NOMO-1 treated with dmso at 0.1 percent for 144 hours (cell line): Measurements from ENCODE around the gene ADAMTS19.

Source experiments
- DNase-seq: peaks from one replicate; lab custom pipeline; 2025; ENCODE audit not compliant: unreplicated experiment; lab: John Stamatoyannopoulos, UW

ADAMTS19 gene

DNA sequence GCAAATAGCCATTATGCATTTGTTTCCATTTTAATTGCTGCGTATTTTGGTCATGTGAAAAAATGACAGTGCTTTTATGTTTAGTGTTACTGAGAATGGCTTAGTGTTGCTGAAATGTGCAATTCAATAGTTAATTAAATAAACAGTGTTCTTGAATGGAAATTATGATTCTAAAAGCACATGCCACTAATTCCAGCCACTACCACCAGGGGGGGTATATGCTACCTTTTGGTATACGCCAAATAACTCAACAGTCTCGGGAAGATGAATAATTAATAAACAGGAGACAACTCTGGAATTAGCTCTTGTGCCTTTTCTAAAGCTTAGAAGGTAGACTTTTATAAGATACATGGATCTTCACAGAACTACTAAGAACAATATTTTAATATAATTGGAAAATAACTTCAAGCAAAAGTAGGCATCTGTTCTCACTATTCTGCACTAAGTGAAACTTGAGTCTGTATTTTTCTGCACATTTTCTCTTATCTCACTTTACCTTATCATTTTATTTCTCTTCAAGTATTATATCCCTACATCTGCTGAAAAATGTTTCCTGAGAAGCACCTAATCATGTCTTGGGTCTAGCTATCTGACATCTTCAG, 204.3 kb downstream of the ADAMTS19 start:
- no peak for DNase-seq

DNA sequence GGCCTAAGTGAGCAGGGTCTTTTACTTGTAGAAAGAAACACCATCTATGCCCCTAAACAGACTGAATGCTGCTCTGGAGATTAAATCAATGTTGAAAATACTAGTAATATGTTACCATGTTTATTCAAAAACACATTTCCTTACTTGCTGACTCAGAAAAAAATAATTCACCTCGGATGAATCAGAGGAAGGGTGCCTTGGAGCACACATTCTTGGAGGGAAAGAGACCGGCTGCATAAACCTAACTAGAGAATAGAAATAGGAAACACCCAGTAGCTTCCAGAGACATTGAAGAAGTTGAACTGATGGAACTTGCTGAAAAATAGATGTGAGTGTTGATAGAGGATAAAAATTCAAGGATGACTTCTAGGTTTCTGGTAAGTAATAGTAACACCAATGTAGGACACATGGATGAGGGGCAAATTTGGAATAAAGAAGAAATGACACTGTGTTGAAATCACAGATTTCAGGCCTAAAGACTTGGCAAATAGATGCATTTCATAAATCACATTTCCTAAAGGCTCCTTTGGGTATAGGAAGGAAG, 210.9 kb downstream of the ADAMTS19 start:
- no peak for DNase-seq

GRCh38 chr5:129672006-129672405, 211.9 kb downstream of the ADAMTS19 start:
- DNase-seq, result no peak

DNA sequence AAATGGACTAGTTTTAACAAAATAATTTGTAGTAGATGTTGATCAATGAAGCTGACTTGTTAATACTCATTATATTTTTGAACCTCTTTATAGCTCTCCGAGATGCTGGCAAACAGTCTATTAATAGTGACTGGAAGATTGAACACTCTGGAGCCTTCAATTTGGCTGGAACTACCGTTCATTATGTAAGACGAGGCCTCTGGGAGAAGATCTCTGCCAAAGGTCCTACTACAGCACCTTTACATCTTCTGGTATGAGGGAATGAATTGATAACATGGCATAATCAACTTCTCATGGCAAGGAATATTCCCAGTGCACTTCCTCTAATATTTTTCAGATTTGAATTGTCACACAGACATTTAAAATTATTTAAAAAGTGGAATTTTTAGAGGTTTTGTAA, 219.6 kb downstream of the ADAMTS19 start:
- DNase-seq, result no peak

DNA sequence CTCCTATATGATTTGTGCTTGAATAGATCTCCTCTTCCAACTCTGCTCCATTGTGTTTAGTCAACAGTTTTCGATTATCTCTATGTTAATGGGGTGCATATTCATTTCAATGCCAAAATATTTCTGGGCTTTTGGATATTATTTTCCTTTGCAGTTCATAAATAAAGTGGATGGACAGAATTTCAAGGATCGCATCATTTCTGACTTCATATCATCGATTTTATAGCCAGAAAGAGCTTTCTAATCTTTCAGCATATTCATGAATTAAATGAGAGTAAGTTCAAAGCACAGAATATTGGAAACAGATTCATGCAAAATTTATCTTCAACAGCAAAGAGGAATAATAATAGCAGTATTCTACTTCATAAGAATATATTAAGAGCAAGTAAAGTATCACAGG, 227.8 kb downstream of the ADAMTS19 start:
- no peak for DNase-seq

DNA sequence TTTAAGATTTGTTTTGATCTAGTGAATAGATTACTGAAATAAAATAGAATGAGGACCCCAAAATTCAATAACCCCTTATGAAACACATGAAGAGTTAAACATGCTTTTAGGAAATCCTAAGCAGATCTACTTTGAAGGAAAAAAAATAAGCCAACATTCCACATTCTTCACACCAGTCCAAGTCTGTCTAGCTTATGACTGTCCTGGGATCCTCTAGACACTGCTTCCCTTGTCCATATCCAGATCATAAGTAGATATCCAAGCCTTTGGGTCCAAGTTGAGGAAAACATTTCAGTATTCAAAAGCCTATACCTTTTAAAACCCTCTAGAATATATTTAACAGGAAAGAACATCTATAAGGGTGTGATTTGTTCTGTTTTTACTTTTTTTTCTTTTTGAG, 228.9 kb downstream of the ADAMTS19 start:
- DNase-seq, result no peak

DNA sequence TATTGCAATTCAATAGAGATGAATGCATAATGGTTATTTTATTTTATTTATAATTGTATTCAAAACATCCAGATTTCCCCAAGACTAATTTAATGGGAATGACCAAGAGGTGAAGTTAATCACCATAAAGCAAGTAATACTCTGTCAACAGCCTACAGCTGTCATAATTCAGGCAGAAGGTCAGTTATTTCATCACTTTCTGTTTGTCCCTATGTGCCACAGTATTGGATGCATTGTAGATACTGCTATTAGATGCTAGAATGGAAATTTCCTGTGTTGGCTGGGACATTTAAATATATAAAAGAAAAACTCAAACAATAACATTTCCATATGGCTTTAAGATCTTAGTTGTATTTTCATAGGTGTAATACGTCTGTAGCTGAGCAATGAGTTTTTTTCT, 231.1 kb downstream of the ADAMTS19 start:
- DNase-seq, result no peak

GRCh38 chr5:129696636-129697035, 236.5 kb downstream of the ADAMTS19 start:
- no peak for DNase-seq

DNA sequence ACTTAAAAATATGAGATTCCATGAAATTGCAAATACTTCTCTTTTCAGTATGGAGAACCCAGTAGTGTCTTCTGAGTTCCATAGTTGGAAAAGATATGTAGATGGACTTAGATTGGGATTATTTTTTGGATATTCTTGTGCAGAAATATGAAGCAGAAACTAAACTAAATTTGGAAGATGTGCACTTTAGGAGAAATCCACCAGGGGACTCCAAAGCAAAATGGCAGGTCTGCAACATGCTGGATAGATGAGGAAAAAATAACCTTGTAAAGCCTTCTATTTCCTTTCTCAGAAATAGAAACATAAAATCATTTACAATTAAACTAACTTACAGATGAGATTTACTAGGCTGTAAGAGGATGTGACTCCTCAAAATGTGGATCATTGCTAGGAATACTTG, 238.6 kb downstream of the ADAMTS19 start:
- no peak for DNase-seq

DNA sequence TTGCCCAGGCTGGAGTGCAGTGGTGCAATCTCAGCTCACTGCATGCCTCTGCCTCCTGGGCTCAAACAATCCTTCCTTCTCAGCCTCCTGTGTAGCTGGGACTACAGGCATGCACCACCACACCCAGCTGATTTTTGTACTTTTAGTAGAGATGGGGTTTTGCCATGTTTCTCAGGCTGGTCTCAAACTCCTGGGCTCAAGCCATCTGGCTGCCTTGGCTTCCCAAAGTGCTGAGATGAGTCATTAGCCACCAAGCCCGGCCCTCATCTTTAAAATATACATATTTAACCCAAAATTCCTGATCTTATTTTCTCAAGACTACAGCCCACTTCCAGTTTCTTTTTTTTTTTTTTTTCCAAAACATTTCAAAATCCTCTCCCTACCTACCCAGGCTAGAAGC, 256.1 kb downstream of the ADAMTS19 start:
- no peak for DNase-seq

DNA sequence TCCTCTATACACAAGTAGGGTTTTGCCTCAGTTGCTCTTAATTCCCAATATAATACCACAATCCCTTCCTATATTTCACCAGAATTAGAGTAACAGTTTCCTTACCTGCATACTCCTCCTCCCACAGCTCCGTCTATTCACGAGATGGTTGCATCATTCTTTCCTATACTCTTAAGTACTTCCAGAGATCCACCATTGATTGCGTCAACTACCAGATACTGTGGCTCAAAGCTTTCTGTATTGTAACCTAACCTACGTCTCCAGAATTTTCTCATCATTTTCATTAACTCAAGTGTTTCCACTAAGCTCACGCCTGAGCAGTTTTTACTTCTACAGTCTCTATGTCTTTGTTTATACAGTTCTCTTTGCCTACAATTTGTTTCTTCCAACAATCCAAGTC, 256.6 kb downstream of the ADAMTS19 start:
- no peak for DNase-seq

DNA sequence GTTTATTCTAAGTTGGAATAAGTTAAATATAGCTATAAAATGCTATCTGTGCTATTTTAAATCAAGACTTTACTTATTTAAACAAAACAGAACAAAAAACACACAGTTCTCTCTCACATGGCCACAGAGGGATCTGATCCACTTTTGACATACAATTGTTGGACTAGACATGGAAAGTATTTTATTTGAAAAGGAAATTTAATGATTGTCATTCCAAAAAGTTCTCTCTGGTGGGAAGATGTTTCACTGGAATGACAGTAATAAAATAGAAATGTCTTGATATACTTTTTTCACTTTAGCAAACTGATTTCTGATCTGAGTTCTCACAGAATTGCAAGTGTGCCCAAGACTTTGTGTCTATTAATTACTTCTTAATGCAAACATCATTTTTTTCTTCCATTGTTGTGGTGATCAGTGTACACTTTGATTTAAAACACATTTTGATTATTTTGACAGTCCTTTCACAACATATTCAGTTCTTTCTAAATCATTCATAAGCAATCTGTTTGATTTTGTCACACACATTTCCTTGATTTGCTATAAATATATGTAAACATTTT, 257.7 kb downstream of the ADAMTS19 start:
- no peak for DNase-seq

DNA sequence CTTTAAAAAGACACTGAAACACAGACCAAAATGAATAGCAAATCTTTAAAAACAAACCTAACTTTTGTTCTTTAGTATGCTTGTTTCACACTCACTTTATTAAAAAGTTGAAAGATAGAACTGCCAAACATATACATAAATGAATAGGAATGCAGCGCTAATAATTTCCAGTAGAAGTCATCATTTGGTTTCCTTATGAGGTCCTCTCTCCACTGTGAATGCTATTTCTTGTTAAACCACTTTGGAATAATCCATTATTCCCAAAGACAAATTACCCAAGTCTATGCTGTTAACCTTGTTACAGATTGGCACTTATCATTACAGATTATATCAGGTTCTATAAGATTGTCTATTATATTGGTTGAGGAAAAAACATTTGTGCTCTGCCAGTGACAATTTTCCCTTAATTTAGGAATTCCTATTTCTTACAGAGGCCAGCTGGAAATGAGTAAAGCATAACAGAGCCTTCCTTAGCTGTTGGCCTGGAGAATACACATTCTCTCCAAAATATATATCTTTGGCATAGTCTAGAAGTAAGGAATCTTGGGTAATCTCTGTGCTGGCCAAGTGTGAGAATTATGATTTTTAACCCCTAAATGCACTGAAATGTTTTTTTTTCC, 258.5 kb downstream of the ADAMTS19 start:
- no peak for DNase-seq

GRCh38 chr5:129724222-129724621, 264.1 kb downstream of the ADAMTS19 start:
- DNase-seq, result no peak

GRCh38 chr5:129724647-129725046, 264.5 kb downstream of the ADAMTS19 start:
- DNase-seq, result no peak

- DNase-seq, result no peak
Observed at GRCh38 chr5:129739773-129740172, 279.7 kb downstream of the ADAMTS19 start.

DNA sequence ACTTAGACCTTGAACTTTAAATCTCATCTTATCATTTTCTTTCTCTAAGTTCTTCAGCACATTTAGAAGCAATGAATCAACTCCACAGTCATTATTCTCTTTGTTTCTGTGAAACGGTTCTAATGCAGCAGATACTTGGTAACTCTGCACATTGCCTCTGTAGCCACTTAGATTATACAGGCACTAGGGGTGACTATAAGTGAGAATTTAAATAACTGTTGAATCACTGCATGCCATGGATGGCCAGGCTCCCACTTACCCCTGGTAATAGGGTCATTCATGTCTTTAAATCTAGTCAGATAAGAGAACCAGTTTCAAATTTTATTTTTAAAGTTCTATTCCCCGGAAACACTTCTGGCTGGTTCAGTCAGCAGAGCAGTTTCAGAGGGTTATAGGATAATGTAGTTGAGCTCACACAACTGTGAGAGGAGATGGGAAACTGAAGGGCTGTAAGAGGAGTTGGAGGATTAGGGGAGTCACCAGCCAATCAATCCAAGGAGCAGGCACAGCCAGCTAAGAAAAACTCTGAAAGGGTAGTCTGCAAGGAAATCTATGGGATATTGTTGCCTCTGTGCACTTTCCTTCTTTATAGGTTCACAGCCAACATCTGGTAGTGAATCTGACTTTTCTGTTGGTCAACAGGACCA, 283.6 kb downstream of the ADAMTS19 start:
- DNase-seq, result no peak

GRCh38 chr5:129745997-129746396, 285.9 kb downstream of the ADAMTS19 start:
- no peak for DNase-seq

DNA sequence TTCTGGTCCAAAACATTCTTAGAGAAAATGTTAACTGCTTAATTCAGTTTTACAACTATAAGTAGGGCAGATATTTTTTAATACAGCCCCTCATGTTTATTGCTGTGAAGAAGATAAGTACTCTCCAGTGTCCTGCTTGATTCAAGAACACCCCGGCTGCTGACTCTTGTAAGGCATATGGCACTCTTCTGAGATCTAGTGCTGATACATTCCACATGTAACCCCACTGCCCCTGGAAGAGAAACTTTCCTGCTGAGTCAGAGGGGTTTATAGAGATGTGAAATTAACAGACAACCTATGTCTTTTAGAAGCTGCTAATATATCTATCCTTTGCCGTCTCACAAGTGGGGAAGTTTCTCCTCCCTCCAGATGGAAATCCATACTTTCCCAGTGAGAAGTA, 286.8 kb downstream of the ADAMTS19 start:
- DNase-seq, result no peak

- no peak for DNase-seq
Observed at GRCh38 chr5:129747572-129748407, 287.7 kb downstream of the ADAMTS19 start, which contains the start of gene MINAR2. Gene MINAR2 (plus strand): TSS chr5:129748094. CDS start chr5:129748191, 97 bp downstream.
